Measurements from ENCODE around the gene FLNA. TPM values are rescaled to one million over a fixed set of nuclear protein-coding genes. Genes with fewer than 3 reads are reported as not detected.

Gene FLNA
- total and polyA plus RNA-seq, 9 of the 15 experiments (the other 6 are each of a cell fraction or from before 2014, with no cell fraction given), result 6.2 to 735 (median 135) TPM

DNA sequence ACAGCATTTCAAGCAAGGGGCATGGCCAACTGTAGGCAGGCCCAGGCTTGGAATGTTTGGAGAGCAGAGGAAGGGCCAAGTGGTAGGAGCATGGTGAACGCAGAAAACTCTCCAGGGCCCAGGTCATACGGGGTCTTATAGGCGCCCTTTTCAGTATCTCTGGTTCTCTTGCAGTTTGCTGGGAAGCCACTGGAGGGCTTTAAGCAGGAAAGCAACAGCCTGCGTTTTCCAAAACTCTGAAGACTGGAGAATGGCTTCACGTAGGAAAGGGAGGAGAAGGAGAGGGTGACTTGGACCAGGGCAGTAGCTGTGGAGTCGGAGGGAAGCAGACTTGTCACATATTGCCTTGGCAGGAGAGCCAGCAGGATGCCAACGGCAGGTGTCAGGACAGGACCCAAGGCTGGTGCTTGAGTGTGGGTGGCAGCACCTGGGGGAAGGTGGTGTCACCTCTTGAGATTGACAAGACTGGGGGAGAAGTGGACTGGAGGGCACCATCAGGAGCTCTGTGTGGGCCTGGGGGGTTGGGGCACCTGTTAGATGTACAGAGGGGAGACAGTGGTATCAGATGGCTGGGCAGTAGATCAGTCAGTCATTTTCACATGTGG lies 56.9 kb downstream of the FLNA start:
- H3K4me1 ChIP-seq (replicated peaks in 1 of 2; ENCODE audit: control insufficient read depth in 2 of 2, insufficient read depth in 2 of 2, low read length in 2 of 2), result no peaks in the 10 kb centered on the region; a peak in 1 of 5 replicates
- ATAC-seq (peak; percentile 88), DNase-seq (ENCODE audit: extremely low read depth in 1 of 4, low spot score in 3 of 4) (peak; percentile 19 to 41 (median 33)), FAIRE-seq (peak; percentile 11)
- H3K9me3 ChIP-seq (replicated peaks; ENCODE audit: control insufficient read depth, insufficient read depth, low read depth, low read length), result no peaks in the 10 kb centered on the region
- H3K36me3 ChIP-seq (ENCODE audit: control insufficient read depth, insufficient read depth, low read length), result no peaks in the 10 kb centered on the region
- peak overlapping the region; percentile 66; the same call in 1 of the 2 replicates for H2AFZ ChIP-seq (ENCODE audit: low read depth, low read length)
- intact Hi-C loops (cut with micrococcal nuclease), result no loop called here
- no peak overlapping the region for H3K4me3 ChIP-seq
- H3K4me2 ChIP-seq (ENCODE audit: insufficient read depth, low read length), result no peak overlapping the region; the same call in 1 of the 2 replicates
- 20% methylated on average over 5 of the region's 7 CpGs for WGBS (ENCODE audit: insufficient coverage, low coverage, missing lambda C conversion rate)
- 0 out of 4 replicates have a peak overlapping the region, but pooled peaks of 1 of the 2 experiments have one; percentile 77 for H3K9ac ChIP-seq (ENCODE audit: insufficient read depth in 1 of 2, low read depth in 2 of 2, low read length in 2 of 2)
- H3K9me1 ChIP-seq (ENCODE audit: control insufficient read depth, insufficient read depth, low read length), result no peaks in the 10 kb centered on the region
- BruUV-seq (replicated peaks), result no TSS peak
- no peaks in the 10 kb centered on the region for H3K79me2 ChIP-seq (ENCODE audit: control insufficient read depth, insufficient read depth, low read length)
- no peaks in the 10 kb centered on the region for H4K20me1 ChIP-seq (replicated peaks; ENCODE audit: control insufficient read depth, insufficient read depth, low read length)
- POLR2A ChIA-PET, result no interaction called here
- no peak overlapping the region for H3K27ac ChIP-seq (ENCODE audit: extremely low read depth, low read depth, low read length)
- in situ Hi-C loops (cut with MboI), result loop anchor here (25.0 kb wide), 1 partner anchor 105 kb away; the partner anchor contains the start of gene OPN1MW2
- CTCF ChIA-PET (ENCODE audit: low intra/inter-chr PET ratio), result no interaction called here
- peaks cover 5 to 22% of the 10 kb centered on the region in 2 experiments; a peak in 4 of 5 replicates for H3K27me3 ChIP-seq (ENCODE audit: control insufficient read depth in 2 of 2, insufficient read depth in 2 of 2, low read length in 2 of 2)
- TF ChIP-seq, protein P1, sequence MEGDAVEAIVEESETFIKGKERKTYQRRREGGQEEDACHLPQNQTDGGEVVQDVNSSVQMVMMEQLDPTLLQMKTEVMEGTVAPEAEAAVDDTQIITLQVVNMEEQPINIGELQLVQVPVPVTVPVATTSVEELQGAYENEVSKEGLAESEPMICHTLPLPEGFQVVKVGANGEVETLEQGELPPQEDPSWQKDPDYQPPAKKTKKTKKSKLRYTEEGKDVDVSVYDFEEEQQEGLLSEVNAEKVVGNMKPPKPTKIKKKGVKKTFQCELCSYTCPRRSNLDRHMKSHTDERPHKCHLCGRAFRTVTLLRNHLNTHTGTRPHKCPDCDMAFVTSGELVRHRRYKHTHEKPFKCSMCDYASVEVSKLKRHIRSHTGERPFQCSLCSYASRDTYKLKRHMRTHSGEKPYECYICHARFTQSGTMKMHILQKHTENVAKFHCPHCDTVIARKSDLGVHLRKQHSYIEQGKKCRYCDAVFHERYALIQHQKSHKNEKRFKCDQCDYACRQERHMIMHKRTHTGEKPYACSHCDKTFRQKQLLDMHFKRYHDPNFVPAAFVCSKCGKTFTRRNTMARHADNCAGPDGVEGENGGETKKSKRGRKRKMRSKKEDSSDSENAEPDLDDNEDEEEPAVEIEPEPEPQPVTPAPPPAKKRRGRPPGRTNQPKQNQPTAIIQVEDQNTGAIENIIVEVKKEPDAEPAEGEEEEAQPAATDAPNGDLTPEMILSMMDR (IDR thresholded peaks at IDR 0.05 in 2 of 3, conservative IDR thresholded peaks at IDR 0.05 in 1 of 3; ENCODE audit: insufficient read depth in 2 of 3, low read depth in 1 of 3, low read length in 3 of 3), result peak; percentile 36 to 59 (median 48); a peak in 4 of 6 replicates
- TF ChIP-seq CSDE1 (IDR thresholded peaks at IDR 0.05) (no peak), SOX6 (IDR thresholded peaks at IDR 0.05) (no peak), SMC3 (conservative IDR thresholded peaks at IDR 0.05; ENCODE audit: insufficient read depth, low read depth, low read length) (peak; percentile 25; the same call in 1 of the 2 replicates), ARID2 (IDR thresholded peaks at IDR 0.05) (no peak), KLF10 (CRISPR knock-in tag; IDR thresholded peaks at IDR 0.05) (no peak), NRF1 (conservative IDR thresholded peaks at IDR 0.05 in 1 of 2, IDR thresholded peaks at IDR 0.05 in 1 of 2) (no peak), RBM39 (optimal IDR thresholded peaks at IDR 0.05; ENCODE audit: low read depth, low read length) (no peak), PKNOX1 (IDR thresholded peaks at IDR 0.05) (no peak), ELF1 (tag; IDR thresholded peaks at IDR 0.05) (no peak), NFYB (IDR thresholded peaks at IDR 0.05; ENCODE audit: extremely low read depth, insufficient read length) (no peak), ZNF263 (CRISPR knock-in tag; IDR thresholded peaks at IDR 0.05; ENCODE audit: borderline replicate concordance) (no peak), ZZZ3 (IDR thresholded peaks at IDR 0.05) (no peak), ZKSCAN1 (IDR thresholded peaks at IDR 0.05; ENCODE audit: low read depth, low read length) (no peak), HBP1 (CRISPR knock-in tag; IDR thresholded peaks at IDR 0.05) (no peak)
- TF ChIP-seq, protein P2, sequence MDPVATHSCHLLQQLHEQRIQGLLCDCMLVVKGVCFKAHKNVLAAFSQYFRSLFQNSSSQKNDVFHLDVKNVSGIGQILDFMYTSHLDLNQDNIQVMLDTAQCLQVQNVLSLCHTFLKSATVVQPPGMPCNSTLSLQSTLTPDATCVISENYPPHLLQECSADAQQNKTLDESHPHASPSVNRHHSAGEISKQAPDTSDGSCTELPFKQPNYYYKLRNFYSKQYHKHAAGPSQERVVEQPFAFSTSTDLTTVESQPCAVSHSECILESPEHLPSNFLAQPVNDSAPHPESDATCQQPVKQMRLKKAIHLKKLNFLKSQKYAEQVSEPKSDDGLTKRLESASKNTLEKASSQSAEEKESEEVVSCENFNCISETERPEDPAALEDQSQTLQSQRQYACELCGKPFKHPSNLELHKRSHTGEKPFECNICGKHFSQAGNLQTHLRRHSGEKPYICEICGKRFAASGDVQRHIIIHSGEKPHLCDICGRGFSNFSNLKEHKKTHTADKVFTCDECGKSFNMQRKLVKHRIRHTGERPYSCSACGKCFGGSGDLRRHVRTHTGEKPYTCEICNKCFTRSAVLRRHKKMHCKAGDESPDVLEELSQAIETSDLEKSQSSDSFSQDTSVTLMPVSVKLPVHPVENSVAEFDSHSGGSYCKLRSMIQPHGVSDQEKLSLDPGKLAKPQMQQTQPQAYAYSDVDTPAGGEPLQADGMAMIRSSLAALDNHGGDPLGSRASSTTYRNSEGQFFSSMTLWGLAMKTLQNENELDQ (CRISPR knock-in tag; IDR thresholded peaks at IDR 0.05; ENCODE audit: borderline replicate concordance), result no peak
